Midbrain (tissue), 1 donor: Measurements from ENCODE around the gene MIA.
"Not testable (repeated sequence)": the region's sequence is repeated elsewhere in the genome, so short reads cannot be mapped to it uniquely, and the experiment has no call there.

ENCODE experiments used
- DNase-seq: peaks from one replicate; lab custom pipeline; 2025; lab: John Stamatoyannopoulos, UW

MIA gene

GRCh38 chr19:40803857-40804782, 28.8 kb downstream of the MIA start:
- no peak for DNase-seq

GRCh38 chr19:40804783-40805242, 29.5 kb downstream of the MIA start:
- DNase-seq: no peak

- no peak for DNase-seq
These were observed 30.0 kb downstream of the MIA start for GRCh38 chr19:40805258-40805868.

GRCh38 chr19:40806423-40807146, 31.3 kb downstream of the MIA start:
- peak; percentile 93 for DNase-seq

GRCh38 chr19:40807147-40808020, 32.1 kb downstream of the MIA start:
- no peak for DNase-seq

GRCh38 chr19:40808021-40808325, 32.7 kb downstream of the MIA start:
- DNase-seq: no peak

GRCh38 chr19:40808497-40808896, 33.2 kb downstream of the MIA start:
- no peak for DNase-seq

- no peak for DNase-seq
These were observed 34.2 kb downstream of the MIA start for GRCh38 chr19:40809358-40810086.

- DNase-seq: no peak
These were observed 34.8 kb downstream of the MIA start for GRCh38 chr19:40810160-40810559.

- peak; percentile 83 for DNase-seq
These were observed 35.5 kb downstream of the MIA start for GRCh38 chr19:40810649-40811408.

GRCh38 chr19:40811478-40812341, 36.4 kb downstream of the MIA start:
- no peak for DNase-seq

- DNase-seq: not testable (repeated sequence)
These were observed 37.2 kb downstream of the MIA start for GRCh38 chr19:40812571-40812970.

GRCh38 chr19:40813182-40813581, 37.9 kb downstream of the MIA start:
- DNase-seq: no peak

GRCh38 chr19:40815223-40815622, 39.9 kb downstream of the MIA start:
- DNase-seq: no peak

GRCh38 chr19:40818480-40819399, 43.4 kb downstream of the MIA start:
- peak; percentile 43 for DNase-seq

- DNase-seq: peak; percentile 44
These were observed 44.3 kb downstream of the MIA start for GRCh38 chr19:40819479-40820234.

GRCh38 chr19:40822161-40822560, 46.8 kb downstream of the MIA start:
- DNase-seq: no peak
